Stimulated activated CD8-positive, alpha-beta memory T cell treated with anti-CD3 and anti-CD28 coated beads, Interleukin-12 subunit alpha, Interleukin-12 subunit beta, amount 100 ng/mL, for 24 hours (primary cell): ENCODE measurements around the gene BIRC5.

ENCODE experiments used
- DNase-seq: peaks from one replicate; pipeline ENCODE4 v3.0.0-alpha.2; 2020; ENCODE audit errors: extremely low read depth

Gene BIRC5

GRCh38 chr17:78183916-78184315, 30.1 kb upstream of the BIRC5 start:
- DNase-seq, result no peak

GRCh38 chr17:78184351-78184750, 29.7 kb upstream of the BIRC5 start:
- no peak for DNase-seq

GRCh38 chr17:78184868-78185267, 29.2 kb upstream of the BIRC5 start:
- DNase-seq, result no peak

- DNase-seq, result no peak
Observed at GRCh38 chr17:78185981-78186691, 27.9 kb upstream of the BIRC5 start.

GRCh38 chr17:78186692-78187595, 27.1 kb upstream of the BIRC5 start, which contains the start of the genes AFMID and TK1:
Gene AFMID, plus strand, starts transcription at chr17:78187362. Its CDS starts 9 bp downstream, at chr17:78187371.
Gene TK1, minus strand, starts transcription at chr17:78187052. Its CDS starts 58 bp downstream, at chr17:78186994.
- DNase-seq, result peak; percentile 77

GRCh38 chr17:78196716-78197115, 17.3 kb upstream of the BIRC5 start:
- DNase-seq, result no peak

- DNase-seq, result no peak
Observed at GRCh38 chr17:78197147-78197832, 16.8 kb upstream of the BIRC5 start.

- DNase-seq, result no peak
Observed at GRCh38 chr17:78200451-78200850, 13.6 kb upstream of the BIRC5 start.

GRCh38 chr17:78202666-78203065, 11.4 kb upstream of the BIRC5 start:
- DNase-seq, result no peak

- DNase-seq, result no peak
Observed at GRCh38 chr17:78204387-78205123, 9.5 kb upstream of the BIRC5 start.

GRCh38 chr17:78205124-78205775, 8.8 kb upstream of the BIRC5 start:
- DNase-seq, result no peak

GRCh38 chr17:78206298-78206697, 7.8 kb upstream of the BIRC5 start:
- no peak for DNase-seq

- DNase-seq, result no peak
Observed at GRCh38 chr17:78208486-78208885, 5.6 kb upstream of the BIRC5 start.

GRCh38 chr17:78210111-78210510, 3.9 kb upstream of the BIRC5 start:
- DNase-seq, result no peak

- no peak for DNase-seq
Observed at GRCh38 chr17:78211032-78211431, 3.0 kb upstream of the BIRC5 start.

- no peak for DNase-seq
Observed at GRCh38 chr17:78214706-78215061, 631 bp downstream of the BIRC5 start.

- DNase-seq, result no peak
Observed at GRCh38 chr17:78219396-78220150, 5.5 kb downstream of the BIRC5 start.

GRCh38 chr17:78223061-78223460, 9.0 kb downstream of the BIRC5 start:
- no peak for DNase-seq

- no peak for DNase-seq
Observed at GRCh38 chr17:78223765-78224164, 9.7 kb downstream of the BIRC5 start.
